ENCODE measurements around the gene PTPRN2.

The PTPRN2 gene

DNA sequence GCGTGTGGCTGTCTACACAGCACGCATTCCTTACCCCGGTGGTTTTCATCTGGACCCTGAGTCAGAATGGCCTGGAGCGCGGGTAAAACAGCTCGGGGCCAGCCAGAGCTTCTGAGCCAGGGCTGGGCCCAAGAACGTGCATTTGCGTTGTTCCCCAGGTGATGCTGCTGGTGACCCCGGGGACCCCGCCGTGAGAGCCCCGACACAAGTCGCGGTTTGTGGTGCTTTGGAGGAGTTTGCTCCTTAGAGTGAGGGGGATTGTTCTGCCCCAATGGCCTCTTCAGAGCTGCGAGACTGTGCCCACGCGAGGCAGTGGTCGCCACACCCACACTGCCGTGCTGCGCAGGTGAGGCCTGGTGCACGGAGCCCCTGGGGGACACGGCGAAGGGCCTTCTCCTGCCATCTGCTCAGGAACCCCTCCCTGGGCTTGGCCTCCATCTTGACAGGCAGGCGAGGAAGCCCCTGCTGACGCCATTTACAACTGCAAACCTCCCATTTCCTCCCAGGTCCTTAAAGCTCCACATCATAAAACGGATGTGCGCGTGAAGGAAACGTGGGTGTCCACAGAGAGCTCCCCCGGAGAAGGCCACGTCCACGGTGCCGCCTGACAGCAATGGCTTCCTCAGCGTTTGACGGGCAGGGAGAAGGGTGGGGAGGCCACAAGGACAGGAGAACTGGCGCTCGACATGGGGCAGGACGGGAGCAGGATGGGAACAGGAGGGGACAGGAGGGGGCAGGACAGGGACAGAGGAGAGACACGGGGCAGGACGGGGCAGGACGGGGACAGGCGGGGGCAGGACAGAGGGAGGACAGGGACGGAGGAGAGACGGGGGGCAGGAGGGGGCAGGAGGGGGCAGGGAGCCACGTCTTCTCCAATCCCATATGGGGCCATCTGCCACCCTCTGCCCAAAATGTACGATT lies 773.6 kb downstream of the PTPRN2 start:
- DNase-seq: no peak

- DNase-seq: no peak
Measured at GRCh38 chr7:157813053-157813452, 774.6 kb downstream of the PTPRN2 start.

- no peak for DNase-seq
Measured at GRCh38 chr7:157811946-157812345, 775.7 kb downstream of the PTPRN2 start.

DNA sequence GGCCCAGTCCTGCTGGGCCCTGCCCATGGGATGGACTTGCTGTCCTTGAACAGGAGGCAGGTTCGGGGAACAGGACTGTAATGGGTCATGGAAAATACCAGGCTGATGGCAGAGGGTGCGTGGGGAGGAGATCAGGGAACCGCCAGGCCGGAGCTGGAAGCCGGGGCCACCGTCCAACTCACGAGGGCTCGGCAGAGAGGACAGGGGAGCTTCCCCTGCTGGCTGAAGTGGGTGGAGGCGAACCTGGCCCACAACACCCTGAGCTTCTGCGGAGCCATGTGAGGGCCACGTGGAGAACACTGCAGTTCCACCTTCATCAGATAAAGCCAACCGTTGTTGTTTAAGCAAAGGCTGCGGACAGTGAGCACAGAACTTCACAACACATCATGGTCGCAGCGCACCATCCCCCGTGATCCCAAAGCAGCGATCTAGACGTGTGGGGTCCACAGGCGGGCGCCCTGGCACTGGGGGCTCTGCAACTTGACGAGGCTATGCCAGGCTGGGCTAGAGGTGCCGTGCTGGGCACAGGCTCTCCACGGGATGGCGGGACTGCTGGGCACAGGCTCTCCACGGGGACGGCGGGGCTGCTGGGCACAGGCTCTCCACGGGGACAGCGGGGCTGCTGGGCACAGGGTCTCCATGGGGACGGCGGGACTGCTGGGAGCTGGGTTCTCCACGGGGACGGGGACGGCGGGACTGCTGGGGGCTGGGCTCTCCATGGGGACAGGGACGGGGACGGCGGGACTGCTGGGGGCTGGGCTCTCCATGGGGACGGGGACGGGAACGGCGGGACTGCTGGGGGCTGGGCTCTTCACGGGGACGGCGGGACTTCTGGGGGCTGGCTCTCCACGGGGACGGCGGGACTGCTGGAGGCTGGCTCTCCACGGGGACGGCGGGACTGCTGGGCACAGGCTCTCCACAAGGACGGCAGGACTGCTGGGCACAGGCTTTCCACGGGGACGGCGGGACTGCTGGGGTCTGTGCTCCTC lies 777.5 kb downstream of the PTPRN2 start:
- DNase-seq: no peak

GRCh38 chr7:157809154-157809862 lies 778.3 kb downstream of the PTPRN2 start:
- no peak for DNase-seq

DNA sequence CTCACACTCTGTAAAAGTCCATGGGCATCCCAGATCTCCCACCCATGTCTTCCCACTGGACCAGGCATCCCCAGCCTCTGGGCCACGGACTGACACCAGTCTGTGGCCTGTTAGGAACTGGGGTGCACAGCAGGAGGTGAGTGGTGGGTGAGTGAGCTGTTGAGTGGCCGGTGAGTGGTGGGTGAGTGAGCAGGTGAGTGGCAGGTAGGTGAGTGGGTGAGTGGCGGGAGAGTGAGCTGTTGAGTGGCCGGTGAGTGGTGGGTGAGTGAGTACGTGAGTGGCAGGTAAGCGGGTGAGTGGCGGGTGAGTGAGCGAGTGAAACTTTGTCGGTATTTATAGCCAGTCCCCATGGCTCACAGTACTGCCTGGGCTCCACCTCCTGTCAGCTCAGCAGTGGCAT lies 779.6 kb downstream of the PTPRN2 start:
- no peak for DNase-seq

- no peak for DNase-seq
Measured at GRCh38 chr7:157807510-157807909, 780.1 kb downstream of the PTPRN2 start.

DNA sequence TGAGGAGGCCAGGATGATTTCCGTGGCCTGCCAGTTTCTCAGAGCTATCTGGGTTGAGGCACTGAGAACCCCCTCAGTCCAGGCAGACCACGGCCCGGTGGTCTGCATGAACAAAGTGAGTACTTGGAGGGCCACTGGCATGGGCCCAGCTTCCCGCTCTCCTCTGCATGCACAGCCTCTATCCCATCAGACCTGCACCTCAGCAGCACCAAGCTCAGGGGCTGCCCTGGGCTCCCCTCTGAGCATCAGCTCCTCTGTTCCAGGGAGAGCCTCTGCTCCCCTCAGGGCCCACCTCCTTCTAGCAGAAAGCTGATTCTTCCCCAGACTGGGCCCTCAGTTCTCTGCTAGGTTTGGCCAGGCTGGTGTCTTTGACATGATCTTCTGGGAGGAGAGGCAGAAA lies 780.9 kb downstream of the PTPRN2 start:
- no peak for DNase-seq

GRCh38 chr7:157805713-157806112 lies 781.9 kb downstream of the PTPRN2 start:
- DNase-seq: peak; percentile 72

DNA sequence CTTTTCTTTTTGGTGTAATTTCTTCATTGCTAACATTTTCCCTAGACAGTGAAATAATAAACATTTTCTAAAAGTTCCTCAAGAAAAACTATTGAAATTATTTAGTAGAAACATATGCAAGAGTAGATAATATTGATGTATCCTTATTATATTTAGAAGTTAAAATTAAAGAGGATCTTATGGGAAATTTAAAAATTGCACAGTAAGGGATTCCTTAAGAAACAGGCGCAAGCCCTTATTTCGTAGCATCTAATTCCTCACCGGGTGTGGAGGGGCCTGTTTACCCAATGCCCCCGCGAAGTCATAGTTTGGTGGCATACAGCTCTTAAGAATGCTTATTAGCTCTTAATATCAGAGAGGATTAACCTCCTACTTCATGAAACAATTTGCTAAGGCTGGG lies 783.7 kb downstream of the PTPRN2 start:
- no peak for DNase-seq

DNA sequence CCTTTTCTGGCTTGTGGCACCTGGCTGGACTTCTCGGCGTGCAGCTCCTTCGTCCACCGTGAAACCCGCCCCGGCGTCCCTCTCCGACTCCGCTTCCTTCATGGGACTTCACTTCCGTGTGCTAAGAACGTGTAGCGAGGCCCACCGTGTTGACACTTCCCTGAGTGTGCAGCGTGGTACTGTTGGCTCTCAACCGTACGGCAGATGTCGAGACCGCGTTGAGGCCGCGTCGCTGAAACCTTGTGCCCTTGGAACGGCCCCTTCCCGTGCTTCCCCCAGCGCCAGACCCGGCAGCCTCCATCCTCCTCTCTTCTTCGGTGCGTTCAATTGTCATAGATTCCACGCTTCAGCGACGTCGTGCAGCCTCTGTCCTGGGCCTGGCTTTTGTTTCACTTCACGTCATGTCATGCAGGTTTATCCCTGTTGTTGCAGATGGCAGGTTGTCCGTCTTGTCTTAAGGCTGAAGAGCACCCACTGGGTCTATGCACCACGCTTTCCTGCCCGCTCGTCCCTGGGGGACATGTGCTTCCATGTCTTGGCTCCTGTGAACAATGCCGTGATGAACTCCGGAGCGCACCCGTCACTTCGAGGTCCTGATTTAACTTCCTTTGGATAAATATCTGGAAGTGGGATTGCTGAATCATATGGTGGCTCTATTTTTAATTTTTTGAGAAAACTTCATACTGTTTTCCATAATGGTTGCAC lies 785.5 kb downstream of the PTPRN2 start:
- no peak for DNase-seq

DNA sequence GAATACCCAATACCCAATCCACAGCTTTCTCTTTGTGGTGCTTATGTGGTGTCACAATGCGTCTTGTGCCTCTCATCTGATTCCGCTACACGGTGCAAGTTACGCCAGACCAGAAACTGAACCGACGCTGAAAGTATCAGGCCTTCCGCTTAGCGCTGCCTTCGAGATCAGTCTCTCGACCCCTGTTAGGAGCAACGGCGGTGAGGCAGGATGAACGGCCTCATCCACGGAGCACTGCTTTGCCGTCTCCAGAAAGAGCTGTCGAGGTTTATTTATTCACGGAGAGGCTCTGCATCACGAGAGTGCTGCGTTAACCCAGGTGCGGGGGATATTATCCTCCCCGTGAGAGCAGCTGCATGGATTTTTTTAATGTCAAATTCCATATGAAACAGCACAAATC lies 786.5 kb downstream of the PTPRN2 start:
- DNase-seq: no peak

- no peak for DNase-seq
Measured at GRCh38 chr7:157800281-157800680, 787.3 kb downstream of the PTPRN2 start.

DNA sequence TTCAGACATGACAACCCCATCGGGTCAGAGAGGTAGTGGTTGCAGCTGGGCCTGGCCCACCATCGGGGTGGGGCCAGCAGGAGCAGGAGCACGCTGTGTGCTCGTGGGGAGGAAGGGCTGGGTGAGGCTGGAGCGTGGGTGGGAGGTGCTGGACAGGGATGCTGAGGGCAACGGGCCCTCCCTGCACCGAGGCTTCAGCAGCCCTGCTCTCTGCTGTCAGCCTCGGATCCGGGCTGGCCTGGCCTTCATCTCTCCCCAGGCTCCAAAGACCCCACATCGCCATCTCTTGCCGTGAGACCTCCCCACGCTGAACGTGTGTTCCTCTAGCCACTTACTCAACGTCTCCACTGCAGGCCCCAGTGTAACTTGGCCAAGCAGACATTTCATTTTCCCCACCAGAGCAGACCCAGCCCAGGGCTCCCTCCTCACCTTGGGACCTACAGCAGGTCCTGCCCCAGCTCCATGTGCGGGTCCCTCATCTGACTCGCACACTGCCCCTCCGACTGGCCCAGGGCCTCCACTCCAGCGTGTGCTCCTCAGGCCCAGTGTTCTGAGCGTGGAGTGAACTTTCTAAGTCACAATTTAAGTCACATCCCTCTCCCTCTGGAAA lies 788.4 kb downstream of the PTPRN2 start:
- DNase-seq: no peak

DNA sequence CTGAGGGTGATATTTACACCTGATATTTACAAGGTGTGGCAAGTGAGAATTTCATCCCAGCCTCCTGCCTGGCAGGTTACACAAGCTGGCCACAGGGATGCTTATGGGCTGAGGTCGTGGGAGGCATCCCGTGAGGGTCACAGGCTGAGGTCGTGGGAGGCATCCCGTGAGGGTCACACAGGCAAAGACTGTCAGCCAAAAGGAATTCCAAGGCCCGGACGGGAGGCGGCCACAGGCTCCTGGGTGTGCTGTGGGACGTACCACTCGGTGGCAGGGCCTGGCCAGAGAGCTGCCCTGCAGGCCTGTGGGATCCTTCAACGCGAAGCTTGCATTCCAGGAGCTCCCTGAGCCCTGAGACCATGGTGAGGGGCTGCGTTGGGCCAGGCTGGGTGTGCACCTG lies 790.3 kb downstream of the PTPRN2 start:
- DNase-seq: no peak

- no peak for DNase-seq
Measured at GRCh38 chr7:157796846-157797245, 790.8 kb downstream of the PTPRN2 start.

- peak; percentile 54 for DNase-seq
Measured at GRCh38 chr7:157795643-157796042, 792.0 kb downstream of the PTPRN2 start.

GRCh38 chr7:157795199-157795598 lies 792.4 kb downstream of the PTPRN2 start:
- peak; percentile 38 for DNase-seq

GRCh38 chr7:157794746-157795065 lies 792.9 kb downstream of the PTPRN2 start:
- no peak for DNase-seq

GRCh38 chr7:157793973-157794745 lies 793.5 kb downstream of the PTPRN2 start:
- peak; percentile 20 for DNase-seq

DNA sequence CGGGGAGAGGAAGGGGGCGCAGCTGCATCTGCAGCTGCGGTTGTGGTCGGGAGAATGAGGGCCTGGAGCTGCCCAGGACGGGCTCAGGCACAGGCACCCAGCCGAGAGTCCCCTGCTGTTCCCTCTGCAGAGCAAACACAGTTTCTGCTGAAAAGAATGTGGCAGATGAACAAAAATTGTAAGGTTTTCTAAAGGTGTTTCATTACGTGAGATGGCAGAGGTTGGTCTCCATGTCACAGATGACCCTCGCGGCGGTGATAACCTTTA lies 794.6 kb downstream of the PTPRN2 start:
- DNase-seq: no peak

Data from NCI-H510A (cell line).